Skeletal muscle tissue (tissue), 4 donors: Measurements from ENCODE around the gene CATSPERB. TPM values are rescaled to one million over a fixed set of nuclear protein-coding genes. Genes with fewer than 3 reads are reported as not detected.
"Not testable (repeated sequence)": the region's sequence is repeated elsewhere in the genome, so short reads cannot be mapped to it uniquely, and the experiment has no call there.

Experiments
- H3K27ac ChIP-seq: one replicate; pipeline ENCODE4 v1.7.0; 2013; ENCODE audit warnings: mild to moderate bottlenecking, low read depth, low read length, inconsistent platforms
- H3K27me3 ChIP-seq, 3 donors: one replicate each; pipeline ENCODE4 v1.7.0; 2013; ENCODE audit warnings: low read length in 3 of 3; ENCODE audit not compliant: control insufficient read depth in 3 of 3, insufficient read depth in 3 of 3
- H3K36me3 ChIP-seq, 3 donors: one replicate each; pipeline ENCODE4 v1.7.0; 2013; ENCODE audit warnings: low read length in 3 of 3; ENCODE audit not compliant: control insufficient read depth in 3 of 3, insufficient read depth in 3 of 3
- H3K4me1 ChIP-seq, 3 donors: one replicate each; pipeline ENCODE4 v1.7.0; 2013; ENCODE audit warnings: low read length in 3 of 3, mild to moderate bottlenecking in 3 of 3; ENCODE audit not compliant: control insufficient read depth in 3 of 3, insufficient read depth in 3 of 3
- H3K4me3 ChIP-seq, 3 donors: one replicate each; pipeline ENCODE4 v1.7.0; 2013; ENCODE audit warnings: low read length in 3 of 3
- H3K9ac ChIP-seq, 3 donors: one replicate each; pipeline ENCODE4 v1.7.0; 2013; ENCODE audit warnings: low read length in 3 of 3, mild to moderate bottlenecking in 3 of 3, moderate library complexity in 2 of 3, low read depth in 1 of 3
- H3K9me3 ChIP-seq, 3 donors: one replicate each; pipeline ENCODE4 v1.7.0; 2013; ENCODE audit warnings: low read length in 3 of 3; ENCODE audit not compliant: control insufficient read depth in 3 of 3
- total RNA-seq: library from RNA; depleted of rRNA; stranded (reverse); fragments of >200 nt; gene quantifications from one replicate; pipeline ENCODE4 v1.2.3, GENCODE V29; 2014
- donor health status: Osteomylitis.

CATSPERB gene
- total RNA-seq, 1 donor from 2014 or later: 2.1 TPM

GRCh38 chr14:91595736-91596135 is 136.2 kb downstream of the CATSPERB start:
- H3K4me3 ChIP-seq: no peak overlapping the region
- no peak overlapping the region for H3K9ac ChIP-seq
- H3K27me3 ChIP-seq: no peaks in the 10 kb centered on the region
- no peaks in the 10 kb centered on the region for H3K9me3 ChIP-seq
- H3K4me1 ChIP-seq: no peaks in the 10 kb centered on the region
- no peaks in the 10 kb centered on the region for H3K36me3 ChIP-seq
- no peak overlapping the region for H3K27ac ChIP-seq

GRCh38 chr14:91593957-91594356 is 137.9 kb downstream of the CATSPERB start:
- H3K4me1 ChIP-seq, H3K27me3 ChIP-seq, H3K4me3 ChIP-seq, H3K9me3 ChIP-seq, H3K27ac ChIP-seq, H3K36me3 ChIP-seq, H3K9ac ChIP-seq: not testable (repeated sequence)

DNA sequence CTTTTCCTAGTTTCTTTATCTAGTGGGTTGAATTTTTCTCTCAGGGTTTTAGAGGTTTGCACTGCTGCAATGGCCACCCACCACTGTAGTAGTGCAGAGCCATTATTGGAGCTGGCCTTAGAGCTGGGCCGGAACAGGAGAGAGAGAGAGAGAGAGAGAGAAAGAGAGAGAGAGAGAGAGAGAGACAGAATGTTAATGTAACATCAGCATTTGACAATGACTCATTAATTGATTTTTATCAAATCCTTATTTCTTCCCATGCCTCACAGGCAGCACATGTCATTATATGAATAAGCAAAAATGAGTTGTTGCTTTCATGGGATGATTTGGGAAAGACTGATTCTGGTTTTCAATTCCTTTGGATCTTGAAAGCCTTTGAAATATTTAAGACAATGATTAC is 145.5 kb downstream of the CATSPERB start:
- Histone ChIP-seq H3K4me3 (no peak overlapping the region), H3K36me3 (no peaks in the 10 kb centered on the region), H3K9me3 (no peaks in the 10 kb centered on the region), H3K4me1 (no peaks in the 10 kb centered on the region), H3K27me3 (peaks cover 0 to 3% (median 0%) of the 10 kb centered on the region in 3 donors), H3K9ac (no peak overlapping the region), H3K27ac (no peak overlapping the region)

DNA sequence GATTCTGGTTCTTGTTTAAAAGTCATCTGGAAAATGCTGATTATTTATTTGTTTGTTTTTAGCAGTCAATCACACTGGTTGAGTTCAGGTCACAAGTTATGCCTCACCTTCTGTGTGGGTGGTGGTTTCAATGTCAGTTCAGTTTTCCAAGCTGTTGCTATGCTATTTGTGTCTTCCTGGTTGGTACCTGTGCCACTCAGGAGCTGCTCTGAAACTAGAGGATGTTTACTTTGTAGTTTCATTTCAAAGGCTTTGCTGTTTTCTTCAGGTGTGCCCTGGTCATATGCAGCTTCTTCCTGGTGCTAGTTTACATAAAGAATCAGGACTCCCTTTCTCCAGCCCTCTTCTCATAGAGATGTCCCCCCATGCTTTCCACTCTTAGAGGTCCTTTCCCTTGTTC is 146.0 kb downstream of the CATSPERB start:
- no peak overlapping the region for H3K4me3 ChIP-seq
- no peak overlapping the region for H3K27ac ChIP-seq
- H3K27me3 ChIP-seq: peaks cover 0 to 3% (median 0%) of the 10 kb centered on the region in 3 donors
- H3K36me3 ChIP-seq: no peaks in the 10 kb centered on the region
- no peak overlapping the region for H3K9ac ChIP-seq
- no peaks in the 10 kb centered on the region for H3K9me3 ChIP-seq
- H3K4me1 ChIP-seq: no peaks in the 10 kb centered on the region

DNA sequence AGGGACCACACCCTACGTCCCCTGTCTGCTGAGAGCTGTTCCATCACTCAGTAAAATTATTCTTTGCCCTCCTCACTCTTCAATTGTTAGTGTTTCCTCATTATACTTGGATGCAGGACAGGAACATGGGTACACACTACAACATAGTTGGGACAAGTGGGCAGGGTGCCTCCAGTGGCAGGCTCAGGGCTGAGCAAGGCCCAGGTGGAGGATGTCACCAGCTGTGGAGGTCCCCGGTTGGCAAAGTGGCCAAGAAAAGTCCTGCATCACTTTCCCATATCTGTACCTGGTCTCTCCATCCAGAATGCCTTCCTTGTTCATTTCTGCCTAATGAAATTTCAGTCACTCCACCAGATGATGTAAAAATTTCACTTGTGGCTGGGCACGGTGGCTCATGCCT is 149.1 kb downstream of the CATSPERB start:
- H3K27me3 ChIP-seq: peaks cover 0 to 5% (median 0%) of the 10 kb centered on the region in 3 donors
- H3K9me3 ChIP-seq: no peaks in the 10 kb centered on the region
- no peaks in the 10 kb centered on the region for H3K4me1 ChIP-seq
- H3K4me3 ChIP-seq: no peak overlapping the region
- no peaks in the 10 kb centered on the region for H3K36me3 ChIP-seq
- no peak overlapping the region for H3K9ac ChIP-seq
- H3K27ac ChIP-seq: no peak overlapping the region

DNA sequence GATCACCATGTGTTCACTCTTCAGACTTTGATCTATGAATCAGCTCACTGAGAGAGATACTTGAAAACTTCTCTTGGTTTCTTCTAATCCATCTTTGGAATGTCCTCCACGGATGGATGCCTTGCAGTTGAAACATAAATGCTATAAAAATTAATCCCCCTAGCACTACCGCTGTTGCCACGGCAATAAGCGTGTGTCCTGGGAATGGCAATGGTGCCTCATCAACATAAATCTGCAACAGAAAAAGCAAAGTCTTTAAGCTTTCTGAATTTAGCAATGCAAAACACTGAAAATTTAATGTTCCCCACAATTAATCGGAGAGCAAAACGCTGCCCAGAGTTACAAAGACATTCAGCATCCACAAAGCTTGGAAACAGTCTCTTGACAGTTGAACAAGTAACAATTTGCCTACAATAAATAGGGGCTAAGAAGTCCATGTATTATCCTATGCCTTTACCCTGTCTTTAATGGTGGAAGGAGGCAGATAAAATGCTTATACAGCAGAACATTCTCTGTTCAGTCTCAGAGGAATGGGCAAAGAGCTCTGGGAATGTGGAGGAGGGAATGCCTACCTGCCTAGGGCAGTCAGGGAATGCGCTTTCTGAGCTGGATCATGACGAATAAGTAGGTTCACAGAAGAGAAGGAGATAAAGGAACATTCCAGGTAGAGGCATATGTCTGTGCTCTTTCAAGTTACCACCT is 150.9 kb downstream of the CATSPERB start:
- no peaks in the 10 kb centered on the region for H3K36me3 ChIP-seq
- H3K4me3 ChIP-seq: no peak overlapping the region
- no peak overlapping the region for H3K9ac ChIP-seq
- H3K27me3 ChIP-seq: peaks cover 0 to 5% (median 0%) of the 10 kb centered on the region in 3 donors
- no peak overlapping the region for H3K27ac ChIP-seq
- H3K4me1 ChIP-seq: no peaks in the 10 kb centered on the region
- no peaks in the 10 kb centered on the region for H3K9me3 ChIP-seq

DNA sequence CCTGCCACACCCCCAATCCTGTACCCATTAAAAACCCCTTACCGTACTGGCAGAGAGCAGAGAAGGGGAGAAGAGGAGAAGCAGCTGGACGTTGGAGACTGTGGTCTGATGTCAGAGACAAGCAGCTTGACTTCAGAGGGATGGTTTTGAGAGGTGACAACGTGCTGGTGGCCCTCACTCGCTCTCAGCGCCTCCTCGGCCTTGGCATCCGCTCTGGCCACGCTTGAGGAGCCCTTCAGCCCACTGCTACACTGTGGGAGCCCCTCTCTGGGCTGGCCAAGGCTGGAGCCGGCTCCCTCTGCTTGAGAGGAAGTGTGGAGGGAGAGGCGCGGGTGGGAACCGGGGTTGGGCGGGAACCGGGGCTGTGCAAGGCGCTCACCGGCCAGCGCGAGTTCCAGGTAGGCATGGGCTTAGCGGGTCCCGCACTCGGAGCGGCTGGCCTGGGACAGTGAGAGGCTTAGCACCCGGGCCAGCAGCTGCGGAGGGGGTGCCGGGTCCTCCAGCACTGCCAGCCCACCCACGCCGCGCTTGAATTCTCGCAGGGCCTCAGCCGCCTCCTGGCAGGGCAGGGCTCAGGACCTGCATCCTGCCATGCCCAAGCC is 154.2 kb downstream of the CATSPERB start:
- no peak overlapping the region for H3K9ac ChIP-seq
- H3K27ac ChIP-seq: no peak overlapping the region
- no peaks in the 10 kb centered on the region for H3K4me1 ChIP-seq
- H3K36me3 ChIP-seq: no peaks in the 10 kb centered on the region
- H3K9me3 ChIP-seq: no peaks in the 10 kb centered on the region
- H3K27me3 ChIP-seq: peaks cover 17 to 22% (median 20%) of the 10 kb centered on the region in 3 donors
- no peak overlapping the region for H3K4me3 ChIP-seq

DNA sequence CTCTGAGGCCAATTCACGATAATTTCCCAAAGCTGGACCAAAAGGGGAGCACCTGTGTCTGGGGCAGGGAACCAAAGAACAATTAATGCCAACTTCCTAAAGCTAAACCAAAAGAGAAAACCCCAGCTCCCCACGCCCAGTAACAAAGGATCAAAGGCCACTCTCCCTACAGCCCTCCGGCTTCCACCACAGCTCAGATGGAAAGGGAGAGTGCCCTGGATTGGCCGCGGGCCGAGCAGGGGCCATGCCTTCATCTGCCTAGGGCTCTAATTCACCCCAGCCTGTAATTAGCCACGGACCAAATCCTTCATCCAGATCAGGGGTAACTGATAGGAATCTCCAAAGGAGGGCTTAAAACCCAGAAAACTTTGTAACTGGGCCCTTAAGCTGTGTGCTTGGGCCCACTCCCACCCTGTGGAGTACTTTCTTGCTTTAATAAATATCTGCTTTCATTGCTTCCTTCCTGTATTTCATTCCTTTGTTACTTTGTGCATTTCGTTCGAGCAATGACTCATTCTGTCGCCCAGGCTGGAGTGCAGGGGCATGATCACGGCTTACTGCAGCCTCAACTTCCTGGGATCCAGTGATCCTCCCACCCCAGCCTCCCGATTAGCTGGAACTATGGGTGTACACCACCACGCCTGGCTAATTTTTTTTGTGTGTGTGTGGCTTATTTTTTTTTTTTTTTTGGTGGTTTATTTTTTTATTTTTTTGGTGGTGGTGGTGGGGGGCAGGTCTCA is 156.2 kb downstream of the CATSPERB start:
- Histone ChIP-seq H3K27ac (no peak overlapping the region), H3K9me3 (no peaks in the 10 kb centered on the region), H3K4me1 (no peaks in the 10 kb centered on the region), H3K4me3 (no peak overlapping the region), H3K9ac (no peak overlapping the region), H3K36me3 (no peaks in the 10 kb centered on the region), H3K27me3 (peaks cover 17 to 20% (median 20%) of the 10 kb centered on the region in 3 donors)

DNA sequence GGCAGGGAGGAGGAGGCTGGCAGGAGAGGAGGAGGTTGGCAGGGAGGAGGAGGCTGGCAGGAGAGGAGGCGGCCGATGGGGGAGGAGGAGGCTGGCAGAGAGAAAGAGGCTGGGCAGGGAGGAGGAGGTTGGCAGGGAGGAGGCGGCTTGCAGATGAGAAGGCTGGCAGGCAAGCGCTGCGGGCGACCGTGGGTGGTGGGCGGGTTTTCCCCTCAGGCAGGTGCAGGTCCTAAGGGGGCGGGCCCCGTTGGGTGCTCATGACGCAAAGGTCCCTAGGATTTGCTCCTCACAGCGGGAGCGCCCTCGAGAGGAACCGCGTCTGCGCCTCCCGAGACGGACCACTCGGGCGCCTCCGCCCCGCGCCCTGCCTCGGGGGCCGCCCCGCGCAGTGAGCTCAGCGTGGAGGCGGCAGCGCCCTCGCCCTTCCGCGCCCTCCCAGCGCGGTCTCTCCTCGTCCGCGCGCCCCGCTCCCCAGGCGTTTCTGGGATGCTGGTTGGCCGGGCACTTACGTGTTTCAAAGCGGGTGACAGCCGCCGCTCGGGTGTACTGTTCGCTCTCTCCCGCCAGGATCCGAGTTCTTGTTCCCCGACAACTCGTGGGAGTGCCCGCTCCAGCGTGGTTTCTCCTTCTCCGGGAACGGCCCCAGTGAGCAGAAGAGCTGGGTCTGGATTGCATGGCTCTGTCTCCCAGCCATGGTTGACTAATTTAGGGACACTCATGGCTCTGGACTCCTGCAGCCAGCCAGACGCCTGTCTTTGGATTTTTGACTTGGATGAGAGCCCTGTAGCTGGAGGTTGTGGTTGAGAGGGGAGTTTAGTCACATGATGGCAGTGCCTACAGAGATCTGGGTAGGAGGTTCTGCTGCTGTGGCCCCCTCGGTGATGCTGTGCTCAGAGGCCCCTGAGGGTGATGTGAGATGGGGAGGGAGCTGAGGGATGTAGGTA is 157.7 kb downstream of the CATSPERB start:
- Histone ChIP-seq H3K4me1 (no peaks in the 10 kb centered on the region), H3K27ac (no peak overlapping the region), H3K9ac (no peak overlapping the region), H3K9me3 (no peaks in the 10 kb centered on the region), H3K36me3 (no peaks in the 10 kb centered on the region), H3K27me3 (peaks cover 17 to 20% (median 17%) of the 10 kb centered on the region in 3 donors), H3K4me3 (peak overlapping the region; percentile 36 to 54 (median 41))
